ENCODE measurements around the gene SLC6A17. TPM values are rescaled to one million over a fixed set of nuclear protein-coding genes. Genes with fewer than 3 reads are reported as not detected.

Gene SLC6A17
- total and polyA plus RNA-seq, 2 experiments from 2014 or later: 0.03 to 0.17 TPM

DNA sequence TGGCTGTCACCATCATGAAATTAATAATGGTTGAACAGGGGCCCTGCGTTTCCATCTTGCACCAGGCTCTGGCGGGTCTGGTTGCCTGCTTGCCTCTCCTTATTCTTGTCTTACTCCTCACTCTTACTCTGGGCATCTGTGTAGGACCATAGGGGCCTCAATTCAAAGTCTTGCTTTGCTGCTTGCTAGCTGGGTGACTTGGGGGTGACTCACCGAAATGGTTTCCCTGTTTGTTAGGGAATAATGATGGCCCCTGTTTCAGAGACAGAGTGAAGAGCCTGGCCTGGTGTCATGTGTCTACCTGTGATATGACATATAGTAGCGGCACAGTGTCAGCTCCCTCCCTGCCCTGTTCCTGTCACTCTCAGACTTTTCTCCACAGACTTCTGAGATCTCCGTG is 84.4 kb downstream of the SLC6A17 start:
- Histone ChIP-seq H4K20me1 (replicated peaks; ENCODE audit: insufficient read depth) (no peaks in the 10 kb centered on the region), H3K27ac (ENCODE audit: low read depth) (no peak overlapping the region), H3K79me2 (replicated peaks; ENCODE audit: insufficient read depth) (no peaks in the 10 kb centered on the region), H3K9me2 (ENCODE audit: insufficient read depth) (0 out of 2 replicates have a peak, but pooled peaks cover 3% of the 10 kb centered on the region), H3K36me3 (ENCODE audit: insufficient read depth) (peaks cover 5% of the 10 kb centered on the region; the same call in 1 of the 2 replicates), H3K27me3 (ENCODE audit: insufficient read depth) (no peaks in the 10 kb centered on the region), H2AFZ (no peak overlapping the region), H3K4me2 (no peak overlapping the region), H3K4me1 (ENCODE audit: insufficient read depth) (peaks cover 4% of the 10 kb centered on the region; the same call in 1 of the 2 replicates), H3K4me3 (no peak overlapping the region), H3F3A (replicated peaks; ENCODE audit: low read depth) (no peaks in the 10 kb centered on the region)
- Mint-ChIP-seq H3K27ac (no peak overlapping the region), H3K4me1 (peaks cover 38% of the 10 kb centered on the region), H3K4me3 (no peak overlapping the region), H3K36me3 (ENCODE audit: low read depth) (peaks cover 5% of the 10 kb centered on the region; the same call in 2 of the 3 replicates), H3K9me3 (no peaks in the 10 kb centered on the region; the same call in 2 of the 3 replicates), H3K27me3 (ENCODE audit: insufficient read depth, low read depth, poor library complexity) (peaks cover 9% of the 10 kb centered on the region)
- ATAC-seq (no peak), DNase-seq (ENCODE audit: low spot score) (no peak)
- TF ChIP-seq EZH2phosphoT487 (IDR thresholded peaks at IDR 0.05; ENCODE audit: unreplicated experiment) (no peak), ZNF114 (CRISPR knock-in tag; IDR thresholded peaks at IDR 0.05) (no peak), POLR2AphosphoS5 (IDR thresholded peaks at IDR 0.05; ENCODE audit: low read depth) (no peak), NANOG (IDR thresholded peaks at IDR 0.05; ENCODE audit: borderline replicate concordance) (no peak), ZNF331 (CRISPR knock-in tag; IDR thresholded peaks at IDR 0.05; ENCODE audit: low read depth) (no peak), CREB1 (CRISPR knock-in tag; IDR thresholded peaks at IDR 0.05; ENCODE audit: low read depth) (no peak), JUNB (IDR thresholded peaks at IDR 0.05; ENCODE audit: unreplicated experiment) (no peak), EZH2 (IDR thresholded peaks at IDR 0.05; ENCODE audit: low read depth, unreplicated experiment) (no peak), STAT1 (IDR thresholded peaks at IDR 0.05; ENCODE audit: unreplicated experiment) (no peak)
- TF ChIP-seq, protein P1, sequence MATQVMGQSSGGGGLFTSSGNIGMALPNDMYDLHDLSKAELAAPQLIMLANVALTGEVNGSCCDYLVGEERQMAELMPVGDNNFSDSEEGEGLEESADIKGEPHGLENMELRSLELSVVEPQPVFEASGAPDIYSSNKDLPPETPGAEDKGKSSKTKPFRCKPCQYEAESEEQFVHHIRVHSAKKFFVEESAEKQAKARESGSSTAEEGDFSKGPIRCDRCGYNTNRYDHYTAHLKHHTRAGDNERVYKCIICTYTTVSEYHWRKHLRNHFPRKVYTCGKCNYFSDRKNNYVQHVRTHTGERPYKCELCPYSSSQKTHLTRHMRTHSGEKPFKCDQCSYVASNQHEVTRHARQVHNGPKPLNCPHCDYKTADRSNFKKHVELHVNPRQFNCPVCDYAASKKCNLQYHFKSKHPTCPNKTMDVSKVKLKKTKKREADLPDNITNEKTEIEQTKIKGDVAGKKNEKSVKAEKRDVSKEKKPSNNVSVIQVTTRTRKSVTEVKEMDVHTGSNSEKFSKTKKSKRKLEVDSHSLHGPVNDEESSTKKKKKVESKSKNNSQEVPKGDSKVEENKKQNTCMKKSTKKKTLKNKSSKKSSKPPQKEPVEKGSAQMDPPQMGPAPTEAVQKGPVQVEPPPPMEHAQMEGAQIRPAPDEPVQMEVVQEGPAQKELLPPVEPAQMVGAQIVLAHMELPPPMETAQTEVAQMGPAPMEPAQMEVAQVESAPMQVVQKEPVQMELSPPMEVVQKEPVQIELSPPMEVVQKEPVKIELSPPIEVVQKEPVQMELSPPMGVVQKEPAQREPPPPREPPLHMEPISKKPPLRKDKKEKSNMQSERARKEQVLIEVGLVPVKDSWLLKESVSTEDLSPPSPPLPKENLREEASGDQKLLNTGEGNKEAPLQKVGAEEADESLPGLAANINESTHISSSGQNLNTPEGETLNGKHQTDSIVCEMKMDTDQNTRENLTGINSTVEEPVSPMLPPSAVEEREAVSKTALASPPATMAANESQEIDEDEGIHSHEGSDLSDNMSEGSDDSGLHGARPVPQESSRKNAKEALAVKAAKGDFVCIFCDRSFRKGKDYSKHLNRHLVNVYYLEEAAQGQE (IDR thresholded peaks at IDR 0.05; ENCODE audit: unreplicated experiment): no peak
- TF ChIP-seq, protein P2, sequence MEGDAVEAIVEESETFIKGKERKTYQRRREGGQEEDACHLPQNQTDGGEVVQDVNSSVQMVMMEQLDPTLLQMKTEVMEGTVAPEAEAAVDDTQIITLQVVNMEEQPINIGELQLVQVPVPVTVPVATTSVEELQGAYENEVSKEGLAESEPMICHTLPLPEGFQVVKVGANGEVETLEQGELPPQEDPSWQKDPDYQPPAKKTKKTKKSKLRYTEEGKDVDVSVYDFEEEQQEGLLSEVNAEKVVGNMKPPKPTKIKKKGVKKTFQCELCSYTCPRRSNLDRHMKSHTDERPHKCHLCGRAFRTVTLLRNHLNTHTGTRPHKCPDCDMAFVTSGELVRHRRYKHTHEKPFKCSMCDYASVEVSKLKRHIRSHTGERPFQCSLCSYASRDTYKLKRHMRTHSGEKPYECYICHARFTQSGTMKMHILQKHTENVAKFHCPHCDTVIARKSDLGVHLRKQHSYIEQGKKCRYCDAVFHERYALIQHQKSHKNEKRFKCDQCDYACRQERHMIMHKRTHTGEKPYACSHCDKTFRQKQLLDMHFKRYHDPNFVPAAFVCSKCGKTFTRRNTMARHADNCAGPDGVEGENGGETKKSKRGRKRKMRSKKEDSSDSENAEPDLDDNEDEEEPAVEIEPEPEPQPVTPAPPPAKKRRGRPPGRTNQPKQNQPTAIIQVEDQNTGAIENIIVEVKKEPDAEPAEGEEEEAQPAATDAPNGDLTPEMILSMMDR (conservative IDR thresholded peaks at IDR 0.05; ENCODE audit: low read depth in 2 of 2): no peak
- TF ChIP-seq, protein P3, sequence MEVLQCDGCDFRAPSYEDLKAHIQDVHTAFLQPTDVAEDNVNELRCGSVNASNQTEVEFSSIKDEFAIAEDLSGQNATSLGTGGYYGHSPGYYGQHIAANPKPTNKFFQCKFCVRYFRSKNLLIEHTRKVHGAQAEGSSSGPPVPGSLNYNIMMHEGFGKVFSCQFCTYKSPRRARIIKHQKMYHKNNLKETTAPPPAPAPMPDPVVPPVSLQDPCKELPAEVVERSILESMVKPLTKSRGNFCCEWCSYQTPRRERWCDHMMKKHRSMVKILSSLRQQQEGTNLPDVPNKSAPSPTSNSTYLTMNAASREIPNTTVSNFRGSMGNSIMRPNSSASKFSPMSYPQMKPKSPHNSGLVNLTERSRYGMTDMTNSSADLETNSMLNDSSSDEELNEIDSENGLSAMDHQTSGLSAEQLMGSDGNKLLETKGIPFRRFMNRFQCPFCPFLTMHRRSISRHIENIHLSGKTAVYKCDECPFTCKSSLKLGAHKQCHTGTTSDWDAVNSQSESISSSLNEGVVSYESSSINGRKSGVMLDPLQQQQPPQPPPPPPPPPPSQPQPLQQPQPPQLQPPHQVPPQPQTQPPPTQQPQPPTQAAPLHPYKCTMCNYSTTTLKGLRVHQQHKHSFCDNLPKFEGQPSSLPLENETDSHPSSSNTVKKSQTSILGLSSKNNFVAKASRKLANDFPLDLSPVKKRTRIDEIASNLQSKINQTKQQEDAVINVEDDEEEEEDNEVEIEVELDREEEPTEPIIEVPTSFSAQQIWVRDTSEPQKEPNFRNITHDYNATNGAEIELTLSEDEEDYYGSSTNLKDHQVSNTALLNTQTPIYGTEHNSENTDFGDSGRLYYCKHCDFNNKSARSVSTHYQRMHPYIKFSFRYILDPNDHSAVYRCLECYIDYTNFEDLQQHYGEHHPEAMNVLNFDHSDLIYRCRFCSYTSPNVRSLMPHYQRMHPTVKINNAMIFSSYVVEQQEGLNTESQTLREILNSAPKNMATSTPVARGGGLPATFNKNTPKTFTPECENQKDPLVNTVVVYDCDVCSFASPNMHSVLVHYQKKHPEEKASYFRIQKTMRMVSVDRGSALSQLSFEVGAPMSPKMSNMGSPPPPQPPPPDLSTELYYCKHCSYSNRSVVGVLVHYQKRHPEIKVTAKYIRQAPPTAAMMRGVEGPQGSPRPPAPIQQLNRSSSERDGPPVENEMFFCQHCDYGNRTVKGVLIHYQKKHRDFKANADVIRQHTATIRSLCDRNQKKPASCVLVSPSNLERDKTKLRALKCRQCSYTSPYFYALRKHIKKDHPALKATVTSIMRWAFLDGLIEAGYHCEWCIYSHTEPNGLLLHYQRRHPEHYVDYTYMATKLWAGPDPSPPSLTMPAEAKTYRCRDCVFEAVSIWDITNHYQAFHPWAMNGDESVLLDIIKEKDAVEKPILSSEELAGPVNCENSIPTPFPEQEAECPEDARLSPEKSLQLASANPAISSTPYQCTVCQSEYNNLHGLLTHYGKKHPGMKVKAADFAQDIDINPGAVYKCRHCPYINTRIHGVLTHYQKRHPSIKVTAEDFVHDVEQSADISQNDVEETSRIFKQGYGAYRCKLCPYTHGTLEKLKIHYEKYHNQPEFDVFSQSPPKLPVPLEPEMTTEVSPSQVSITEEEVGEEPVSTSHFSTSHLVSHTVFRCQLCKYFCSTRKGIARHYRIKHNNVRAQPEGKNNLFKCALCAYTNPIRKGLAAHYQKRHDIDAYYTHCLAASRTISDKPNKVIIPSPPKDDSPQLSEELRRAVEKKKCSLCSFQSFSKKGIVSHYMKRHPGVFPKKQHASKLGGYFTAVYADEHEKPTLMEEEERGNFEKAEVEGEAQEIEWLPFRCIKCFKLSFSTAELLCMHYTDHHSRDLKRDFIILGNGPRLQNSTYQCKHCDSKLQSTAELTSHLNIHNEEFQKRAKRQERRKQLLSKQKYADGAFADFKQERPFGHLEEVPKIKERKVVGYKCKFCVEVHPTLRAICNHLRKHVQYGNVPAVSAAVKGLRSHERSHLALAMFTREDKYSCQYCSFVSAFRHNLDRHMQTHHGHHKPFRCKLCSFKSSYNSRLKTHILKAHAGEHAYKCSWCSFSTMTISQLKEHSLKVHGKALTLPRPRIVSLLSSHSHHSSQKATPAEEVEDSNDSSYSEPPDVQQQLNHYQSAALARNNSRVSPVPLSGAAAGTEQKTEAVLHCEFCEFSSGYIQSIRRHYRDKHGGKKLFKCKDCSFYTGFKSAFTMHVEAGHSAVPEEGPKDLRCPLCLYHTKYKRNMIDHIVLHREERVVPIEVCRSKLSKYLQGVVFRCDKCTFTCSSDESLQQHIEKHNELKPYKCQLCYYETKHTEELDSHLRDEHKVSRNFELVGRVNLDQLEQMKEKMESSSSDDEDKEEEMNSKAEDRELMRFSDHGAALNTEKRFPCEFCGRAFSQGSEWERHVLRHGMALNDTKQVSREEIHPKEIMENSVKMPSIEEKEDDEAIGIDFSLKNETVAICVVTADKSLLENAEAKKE (CRISPR knock-in tag; IDR thresholded peaks at IDR 0.05): no peak
- TF ChIP-seq, protein P4, sequence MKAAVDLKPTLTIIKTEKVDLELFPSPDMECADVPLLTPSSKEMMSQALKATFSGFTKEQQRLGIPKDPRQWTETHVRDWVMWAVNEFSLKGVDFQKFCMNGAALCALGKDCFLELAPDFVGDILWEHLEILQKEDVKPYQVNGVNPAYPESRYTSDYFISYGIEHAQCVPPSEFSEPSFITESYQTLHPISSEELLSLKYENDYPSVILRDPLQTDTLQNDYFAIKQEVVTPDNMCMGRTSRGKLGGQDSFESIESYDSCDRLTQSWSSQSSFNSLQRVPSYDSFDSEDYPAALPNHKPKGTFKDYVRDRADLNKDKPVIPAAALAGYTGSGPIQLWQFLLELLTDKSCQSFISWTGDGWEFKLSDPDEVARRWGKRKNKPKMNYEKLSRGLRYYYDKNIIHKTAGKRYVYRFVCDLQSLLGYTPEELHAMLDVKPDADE (IDR thresholded peaks at IDR 0.05): no peak

Data from GM23338 (cell line).